Muscle of leg (tissue), 11 donors: ENCODE data around the gene TMEM191C. TPM values are rescaled to one million over a fixed set of nuclear protein-coding genes. Genes with fewer than 3 reads are reported as not detected.
"Not testable (repeated sequence)": the region's sequence is repeated elsewhere in the genome, so short reads cannot be mapped to it uniquely, and the experiment has no call there.

Experiments
- DNase-seq: peaks from one replicate; pipeline ENCODE4 v3.0.0; 2013
- H3K27ac ChIP-seq: one replicate; pipeline ENCODE4 v1.5.1; 2013; ENCODE audit warnings: mild to moderate bottlenecking, low read length, control low read depth
- H3K27me3 ChIP-seq: one replicate; pipeline ENCODE4 v1.6.1; 2013; ENCODE audit warnings: low read length; ENCODE audit not compliant: control insufficient read depth, insufficient read depth
- H3K36me3 ChIP-seq: one replicate; pipeline ENCODE4 v1.6.1; 2013; ENCODE audit warnings: low read length; ENCODE audit not compliant: control insufficient read depth, insufficient read depth
- H3K4me1 ChIP-seq: one replicate; pipeline ENCODE4 v1.6.1; 2013; ENCODE audit warnings: low read length; ENCODE audit not compliant: control insufficient read depth, insufficient read depth
- H3K4me3 ChIP-seq: one replicate; pipeline ENCODE4 v1.5.1; 2013; ENCODE audit warnings: low read length, control low read depth
- H3K9me3 ChIP-seq: replicated peaks from 2 replicates; pipeline ENCODE4 v1.6.1; 2013; ENCODE audit warnings: low read depth, low read length; ENCODE audit not compliant: control insufficient read depth
- WGBS: methylation state at CpG from one replicate; pipeline ENCODE4 v1.1.5; 2013; ENCODE audit warnings: missing lambda C conversion rate; ENCODE audit not compliant: insufficient coverage; 5-methylcytosine and 5-hydroxymethylcytosine counted together
- polyA plus RNA-seq, 8 donors: library from polyadenylated mRNA; unstranded; fragments of 120-200 nt; gene quantifications; one replicate each; pipeline versions ENCODE4 v1.2.1 to v1.2.3, GENCODE V29; 2013; ENCODE audit warnings: inconsistent platforms in 1 of 8, low replicate concordance in 1 of 8; ENCODE audit not compliant: insufficient read length in 8 of 8, insufficient read depth in 1 of 8
- total RNA-seq: library from RNA; stranded (reverse); fragments of 120-200 nt; gene quantifications from one replicate; pipeline ENCODE4 v1.2.4, GENCODE V29; 2013

TMEM191C gene
- total and polyA plus RNA-seq, 9 donors, result 0.39 to 1.5 (median 0.83) TPM

DNA sequence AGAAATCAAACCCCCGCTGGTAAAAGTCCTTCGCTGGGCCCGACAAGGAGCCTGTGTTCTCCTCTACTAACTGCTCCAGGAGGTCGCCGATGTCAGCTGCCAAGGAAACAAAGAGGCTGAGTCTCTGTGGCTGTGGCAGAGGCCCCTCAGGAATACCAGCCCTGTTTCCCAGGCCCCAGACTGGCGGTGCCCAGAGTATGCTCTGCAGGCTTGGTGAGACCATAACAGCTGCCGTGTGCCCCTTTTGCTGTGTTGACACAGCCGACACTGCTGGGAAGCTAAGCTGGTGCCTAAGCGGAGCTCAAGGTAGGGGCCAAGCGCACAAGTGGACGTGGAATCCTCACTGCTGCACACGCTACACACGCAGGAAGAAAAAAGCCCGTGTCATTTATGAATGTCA lies 16.9 kb downstream of the TMEM191C start:
- not testable (repeated sequence) for H3K27me3 ChIP-seq, H3K4me1 ChIP-seq, H3K36me3 ChIP-seq, DNase-seq, H3K9me3 ChIP-seq, H3K4me3 ChIP-seq, H3K27ac ChIP-seq
- no CpG with 5 or more reads among the region's 14 CpGs for WGBS

DNA sequence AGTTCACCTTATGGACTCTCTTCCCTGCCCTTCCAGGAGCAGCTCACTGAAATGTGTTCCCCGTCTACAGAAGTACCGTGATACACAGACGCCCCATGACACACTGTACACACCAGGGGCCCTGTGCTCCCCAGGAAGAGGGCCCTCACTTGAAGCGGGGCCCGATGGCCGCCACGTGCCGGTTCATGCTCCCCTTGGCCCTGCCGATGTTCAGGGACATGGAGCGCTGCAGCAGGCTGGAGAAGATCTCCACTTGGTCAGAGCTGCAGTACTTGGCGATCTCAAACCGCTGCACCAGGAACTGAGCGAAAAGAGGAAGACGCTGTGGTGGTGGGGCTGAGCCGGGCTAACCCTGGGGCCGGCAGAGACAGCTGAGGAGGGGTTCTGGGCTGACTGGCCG lies 20.5 kb downstream of the TMEM191C start:
- not testable (repeated sequence) for H3K27ac ChIP-seq, H3K9me3 ChIP-seq, H3K27me3 ChIP-seq, DNase-seq, H3K4me3 ChIP-seq, H3K36me3 ChIP-seq, H3K4me1 ChIP-seq
- WGBS, result no CpG with 5 or more reads among the region's 17 CpGs

DNA sequence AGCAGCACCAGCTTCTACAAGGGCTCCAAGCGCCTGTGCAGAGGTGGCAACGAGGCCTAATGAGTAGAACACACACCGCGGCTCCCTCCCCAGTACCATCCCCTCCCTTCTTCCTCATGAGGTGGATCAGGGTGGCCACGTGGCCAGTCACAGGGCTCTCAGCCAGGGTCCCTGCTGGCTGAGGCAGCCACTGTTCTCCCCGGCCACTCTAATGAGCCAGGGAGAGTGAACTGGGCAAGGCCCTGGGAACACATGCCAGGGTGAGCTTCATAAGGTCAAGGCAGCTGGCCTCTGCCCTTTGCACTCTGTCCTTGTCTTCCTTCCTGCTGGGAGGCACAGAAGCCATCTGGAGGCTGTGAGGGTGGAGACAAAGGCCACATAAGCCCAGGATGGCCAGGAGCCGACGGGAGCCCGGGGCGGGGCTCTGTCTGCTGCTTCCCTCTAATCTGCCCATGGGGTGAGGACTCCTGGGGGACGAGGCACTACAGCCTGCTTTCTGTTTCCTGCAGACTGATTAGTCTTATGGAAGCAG lies 22.0 kb downstream of the TMEM191C start:
- H3K36me3 ChIP-seq, H3K4me3 ChIP-seq, DNase-seq, H3K4me1 ChIP-seq, H3K27me3 ChIP-seq, H3K27ac ChIP-seq, H3K9me3 ChIP-seq: not testable (repeated sequence)
- WGBS, result no CpG with 5 or more reads among the region's 11 CpGs

DNA sequence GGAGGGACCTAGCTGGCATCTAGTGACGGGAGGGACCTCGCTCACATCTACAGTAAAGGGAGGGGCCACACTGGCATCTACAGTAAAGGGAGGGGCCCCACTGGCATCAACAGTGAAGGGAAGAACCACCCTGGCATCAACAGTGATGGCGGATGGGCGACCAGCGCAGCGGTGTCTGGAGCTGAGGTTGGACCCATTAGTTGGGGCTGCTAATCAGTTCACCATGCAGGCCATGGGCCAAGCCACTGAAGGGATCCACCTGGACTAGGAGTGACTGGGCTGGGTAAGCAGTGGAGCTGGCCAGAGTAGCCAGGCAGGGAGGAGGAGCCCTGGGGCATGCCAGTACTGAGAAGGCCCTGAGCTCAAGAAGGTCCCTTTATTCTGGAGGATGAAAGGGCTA lies 23.4 kb downstream of the TMEM191C start:
- DNase-seq, H3K4me1 ChIP-seq, H3K27me3 ChIP-seq, H3K27ac ChIP-seq, H3K36me3 ChIP-seq, H3K4me3 ChIP-seq, H3K9me3 ChIP-seq: not testable (repeated sequence)
- whole genome bisulfite sequencing, result no CpG with 5 or more reads among the region's 6 CpGs

DNA sequence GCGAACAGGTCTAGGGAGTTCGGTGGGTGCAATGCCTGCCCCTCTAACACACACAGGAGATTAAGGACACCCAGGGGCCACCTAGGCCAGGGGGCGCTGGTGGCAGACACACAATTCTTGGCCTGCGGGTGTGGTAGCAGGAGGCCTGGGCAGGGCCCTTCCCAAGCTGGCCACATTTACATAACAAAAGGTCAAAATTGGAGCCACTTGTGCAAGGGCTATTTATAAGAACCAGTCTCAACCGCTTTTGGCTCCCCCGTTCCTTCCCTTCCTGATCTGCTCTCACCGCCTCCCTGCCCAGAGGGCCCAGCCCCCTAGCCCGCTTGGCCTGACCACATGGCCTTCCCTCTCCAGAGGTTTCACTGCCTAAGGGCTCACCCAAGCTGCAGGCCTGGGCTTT lies 25.1 kb downstream of the TMEM191C start:
- not testable (repeated sequence) for H3K9me3 ChIP-seq, H3K4me1 ChIP-seq, DNase-seq, H3K27me3 ChIP-seq, H3K4me3 ChIP-seq, H3K27ac ChIP-seq, H3K36me3 ChIP-seq
- no CpG with 5 or more reads among the region's 8 CpGs for WGBS

DNA sequence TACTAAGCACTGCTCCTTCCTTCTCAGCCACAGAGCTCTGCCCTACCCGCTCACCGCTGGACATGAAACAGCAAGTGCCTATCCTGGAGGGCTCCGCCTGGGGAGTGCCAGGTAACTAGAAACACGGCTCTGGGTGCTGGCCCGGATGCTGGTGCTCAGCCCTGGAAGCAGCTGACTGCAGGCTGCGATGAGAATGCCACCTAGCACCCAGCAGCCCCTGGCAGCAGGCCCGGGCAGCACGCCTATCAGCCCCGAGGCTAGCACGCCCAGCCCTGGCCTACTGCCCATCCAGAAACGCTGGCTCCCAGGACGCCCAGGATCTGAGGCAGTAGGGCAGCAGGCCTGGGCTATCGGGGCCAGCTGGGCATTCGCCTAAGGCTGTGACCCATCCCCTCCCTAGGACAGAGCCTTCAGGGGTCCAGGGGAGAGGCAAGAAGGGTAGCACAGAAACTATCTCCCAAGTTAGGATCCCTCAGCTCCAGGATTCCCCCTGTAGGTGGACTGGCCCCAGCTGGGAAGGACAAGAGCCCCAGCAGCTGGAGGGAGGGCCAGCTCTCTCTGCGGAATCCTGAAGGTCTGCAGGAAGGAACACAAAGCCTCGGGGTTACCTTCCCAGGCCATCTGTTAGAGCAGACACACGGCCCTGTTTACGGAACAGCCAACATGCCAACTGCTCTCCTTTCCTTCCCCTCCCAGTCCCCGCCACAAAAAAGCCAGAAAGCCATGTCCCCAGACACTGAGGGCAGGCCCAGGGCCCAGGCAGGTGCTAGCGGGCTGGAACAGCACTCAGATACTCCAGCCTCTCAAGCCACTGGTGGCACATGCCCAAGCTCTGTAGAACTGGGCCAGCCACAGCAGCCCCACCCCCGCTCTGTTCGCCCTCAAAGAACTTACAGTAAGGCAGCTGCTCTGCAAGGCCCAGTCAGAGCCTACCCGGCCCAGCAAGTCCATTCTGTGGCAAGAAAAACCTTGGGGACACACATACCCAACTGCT lies 26.9 kb downstream of the TMEM191C start:
- not testable (repeated sequence) for H3K36me3 ChIP-seq
- WGBS, result no CpG with 5 or more reads among the region's 23 CpGs

DNA sequence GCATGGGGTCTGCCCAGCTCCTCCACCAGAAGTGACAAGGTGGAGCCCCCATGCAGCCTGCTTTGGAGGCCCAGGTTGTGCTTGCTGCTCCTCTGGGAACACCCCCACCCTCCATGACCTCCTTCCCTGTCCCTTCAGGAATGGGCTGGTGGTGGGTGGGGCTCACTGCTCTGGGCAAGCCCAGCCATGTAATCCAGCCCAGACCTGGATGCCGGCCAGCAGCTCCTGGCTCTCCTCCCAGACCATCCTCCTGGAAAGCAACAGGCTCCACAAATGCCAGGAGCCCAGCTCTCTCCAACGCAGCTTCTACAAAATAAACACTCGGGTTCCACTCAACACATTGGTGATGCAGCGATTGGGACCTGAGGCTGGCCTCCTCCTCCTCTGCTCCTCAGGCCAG lies 30.8 kb downstream of the TMEM191C start:
- H3K4me3 ChIP-seq, H3K36me3 ChIP-seq, DNase-seq, H3K27me3 ChIP-seq, H3K27ac ChIP-seq, H3K9me3 ChIP-seq, H3K4me1 ChIP-seq: not testable (repeated sequence)
- WGBS, result no CpG with 5 or more reads among the region's 4 CpGs

More for the DNA sequence above, 26.9 kb downstream of the TMEM191C start:
- H3K27ac ChIP-seq, H3K4me1 ChIP-seq, H3K27me3 ChIP-seq, H3K9me3 ChIP-seq, H3K4me3 ChIP-seq, DNase-seq: not testable (repeated sequence)

DNA sequence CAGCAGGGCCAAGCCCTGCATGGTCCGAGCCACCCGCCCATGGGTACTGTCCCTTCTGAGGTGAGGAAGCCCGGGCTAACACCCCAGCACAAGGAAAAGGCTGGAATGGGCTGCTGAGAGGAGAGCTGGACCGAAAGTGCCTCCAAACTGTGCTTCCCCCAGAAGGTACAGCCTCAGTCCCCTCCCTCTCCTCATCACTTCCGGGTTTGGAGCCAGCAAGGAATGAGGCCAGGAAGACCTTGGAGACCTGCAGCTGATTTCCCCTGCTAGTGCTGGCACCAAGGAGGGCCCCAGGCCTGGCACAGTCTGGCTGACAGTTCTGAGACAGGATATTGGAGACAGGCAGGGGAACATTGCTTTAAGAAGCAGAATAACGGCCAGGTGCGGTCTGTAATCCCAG lies 31.3 kb downstream of the TMEM191C start:
- H3K27ac ChIP-seq, DNase-seq, H3K36me3 ChIP-seq, H3K9me3 ChIP-seq, H3K27me3 ChIP-seq, H3K4me3 ChIP-seq, H3K4me1 ChIP-seq: not testable (repeated sequence)
- no CpG with 5 or more reads among the region's 7 CpGs for WGBS

DNA sequence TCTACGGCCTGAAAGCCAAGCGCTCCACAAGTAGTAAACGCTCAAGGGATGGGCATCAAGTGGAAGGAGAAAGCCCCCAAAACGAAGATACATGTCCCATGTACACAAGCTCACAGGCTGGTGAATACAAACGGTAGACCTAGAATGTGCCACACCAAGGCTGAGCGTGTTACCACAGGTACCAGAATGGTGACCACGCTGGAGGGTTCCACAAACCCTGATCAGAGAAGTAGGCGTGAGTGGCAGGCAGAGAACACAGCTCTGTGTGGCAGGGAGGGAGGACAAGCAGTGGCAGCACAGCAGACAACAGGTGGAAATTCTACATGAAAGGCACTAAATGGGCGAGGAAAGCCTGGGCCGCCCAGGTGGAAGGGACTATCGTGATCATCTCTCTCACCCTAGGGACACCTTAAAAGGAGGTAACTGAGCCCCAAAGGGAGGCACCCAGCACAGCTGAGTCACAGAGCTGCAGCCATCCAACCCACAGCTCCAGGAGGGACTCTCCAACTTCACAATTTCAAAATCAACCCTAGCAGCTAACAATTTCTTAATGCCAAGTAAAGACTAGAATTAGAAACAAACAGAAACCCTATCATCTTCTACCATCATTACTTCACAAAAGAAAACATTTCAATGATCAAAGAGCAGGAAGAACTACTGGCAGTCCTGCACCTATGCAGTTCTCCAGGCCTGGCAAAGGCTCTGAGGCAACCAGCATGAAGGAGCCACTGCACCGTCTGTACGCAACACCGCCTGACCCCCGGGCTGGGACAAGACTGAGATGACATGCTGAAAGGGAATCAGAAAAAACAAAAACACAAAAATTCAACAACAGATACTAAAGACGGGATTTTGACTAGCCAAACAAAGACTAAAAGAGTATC lies 32.7 kb downstream of the TMEM191C start:
- H3K27ac ChIP-seq, DNase-seq, H3K4me1 ChIP-seq, H3K4me3 ChIP-seq, H3K9me3 ChIP-seq, H3K36me3 ChIP-seq, H3K27me3 ChIP-seq: not testable (repeated sequence)
- WGBS, result no CpG with 5 or more reads among the region's 16 CpGs

DNA sequence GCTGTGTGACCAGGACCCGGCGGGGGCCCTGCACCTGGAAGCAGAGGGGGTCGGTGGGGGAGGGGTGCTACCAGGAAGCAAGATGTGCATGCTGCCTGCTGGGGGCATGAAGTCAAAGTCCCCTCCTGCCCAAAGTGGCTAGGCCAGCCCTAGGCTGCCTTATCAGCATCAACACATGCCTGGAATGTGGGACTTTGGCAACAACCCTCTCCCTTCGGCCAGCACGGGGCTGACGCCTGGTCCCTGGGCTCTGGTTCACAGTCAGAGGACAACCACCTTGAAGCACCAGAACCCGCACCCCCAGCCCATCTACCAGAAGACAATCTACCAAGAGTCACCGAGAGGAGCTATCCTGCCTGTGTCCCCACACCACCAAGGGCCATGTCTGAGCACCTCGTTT lies 43.2 kb downstream of the TMEM191C start:
- no CpG with 5 or more reads among the region's 9 CpGs for WGBS
- not testable (repeated sequence) for H3K36me3 ChIP-seq, DNase-seq, H3K4me3 ChIP-seq, H3K4me1 ChIP-seq, H3K27ac ChIP-seq, H3K9me3 ChIP-seq, H3K27me3 ChIP-seq
